CD14-positive monocyte (primary cell): ENCODE data around the gene CASTOR1. TPM values are rescaled to one million over a fixed set of nuclear protein-coding genes. Genes with fewer than 3 reads are reported as not detected.
A peak's percentile ranks its signal among the peaks of the same experiment; 100 is the strongest.

Experiments used
- DNase-seq, 3 donors: peaks; one replicate each; pipeline ENCODE4 v3.0.0-alpha.2; 2011 to 2022
- H2AFZ ChIP-seq: 2 replicates; pipeline ENCODE4 v1.6.0; 2012; ENCODE audit warnings: mild to moderate bottlenecking, low read depth, low read length, inconsistent platforms; ENCODE audit not compliant: insufficient read depth, poor library complexity, severe bottlenecking
- H3K27ac ChIP-seq, 2 donors: 1 replicate in 1 of 2; 2 replicates in 1 of 2; pipeline ENCODE4 v1.5.1; 2012 to 2013; ENCODE audit warnings: low read length in 2 of 2, control low read depth in 1 of 2, inconsistent platforms in 1 of 2, low read depth in 1 of 2, mild to moderate bottlenecking in 1 of 2
- H3K27me3 ChIP-seq, 2 donors: one replicate each; pipeline versions ENCODE4 v1.6.0 to v1.6.1; 2011 to 2013; ENCODE audit warnings: low read length in 2 of 2; ENCODE audit not compliant: control insufficient read depth in 2 of 2, insufficient read depth in 2 of 2
- H3K36me3 ChIP-seq, 2 donors: replicated peaks in 1 of 2; 1 replicate in 1 of 2; 2 replicates in 1 of 2; pipeline versions ENCODE4 v1.5.1 to v1.6.1; 2012 to 2013; ENCODE audit warnings: low read length in 2 of 2, control low read depth in 1 of 2, inconsistent platforms in 1 of 2, mild to moderate bottlenecking in 1 of 2; ENCODE audit not compliant: insufficient read depth in 2 of 2, control insufficient read depth in 1 of 2
- H3K4me1 ChIP-seq, 2 donors: 1 replicate in 1 of 2; 2 replicates in 1 of 2; pipeline versions ENCODE4 v1.5.1 to v1.6.1; 2012 to 2013; ENCODE audit warnings: low read length in 2 of 2, control low read depth in 1 of 2, inconsistent platforms in 1 of 2, mild to moderate bottlenecking in 1 of 2, moderate library complexity in 1 of 2; ENCODE audit not compliant: insufficient read depth in 2 of 2, control insufficient read depth in 1 of 2
- H3K4me2 ChIP-seq: replicated peaks from 2 replicates; pipeline ENCODE3; 2012; ENCODE audit warnings: low read length, moderate library complexity, mild to moderate bottlenecking; ENCODE audit not compliant: poor library complexity, severe bottlenecking; ENCODE audit errors: extremely low read depth
- H3K4me3 ChIP-seq, 3 experiments: fragments of 200-600 bp in 1 of 3; sonication (generic) in 1 of 3; replicated peaks in 1 of 3; 1 replicate in 2 of 3; 2 replicates in 1 of 3; pipeline ENCODE4 v1.5.1; 2011 to 2013; ENCODE audit warnings: low read length in 3 of 3, mild to moderate bottlenecking in 3 of 3, control low read depth in 2 of 3, low read depth in 2 of 3, inconsistent platforms in 1 of 3, moderate library complexity in 1 of 3
- H3K79me2 ChIP-seq: 2 replicates; pipeline ENCODE4 v1.6.0; 2012; ENCODE audit warnings: mild to moderate bottlenecking, control low read depth, inconsistent platforms, low read length, moderate library complexity; ENCODE audit not compliant: insufficient read depth
- H3K9ac ChIP-seq: 2 replicates; pipeline ENCODE4 v1.6.0; 2017; ENCODE audit warnings: low read length, mild to moderate bottlenecking; ENCODE audit not compliant: insufficient read depth, poor library complexity, severe bottlenecking
- H3K9me3 ChIP-seq, 2 donors: replicated peaks in 1 of 2; 1 replicate in 1 of 2; 2 replicates in 1 of 2; pipeline versions ENCODE4 v1.5.1 to v1.6.1; 2012 to 2013; ENCODE audit warnings: low read length in 2 of 2, control low read depth in 1 of 2; ENCODE audit not compliant: control insufficient read depth in 1 of 2, insufficient read depth in 1 of 2
- H4K20me1 ChIP-seq: 2 replicates; pipeline ENCODE4 v1.6.0; 2012; ENCODE audit warnings: mild to moderate bottlenecking, low read length, control low read depth, moderate library complexity; ENCODE audit not compliant: insufficient read depth
- H3K27ac Mint-ChIP-seq, 7 donors: one replicate each; pipeline ENCODE4 v1.8.0; 2020; ENCODE audit warnings: mild to moderate bottlenecking in 7 of 7, mixed read lengths in 7 of 7, moderate library complexity in 6 of 7, inconsistent platforms in 2 of 7
- H3K27me3 Mint-ChIP-seq, 3 donors: one replicate each; pipeline ENCODE4 v1.8.0; 2021 to 2022; ENCODE audit warnings: low read depth in 3 of 3, mild to moderate bottlenecking in 3 of 3, mixed read lengths in 3 of 3, moderate library complexity in 3 of 3, inconsistent platforms in 1 of 3
- H3K36me3 Mint-ChIP-seq, 2 donors: one replicate each; pipeline ENCODE4 v1.8.0; 2020; ENCODE audit warnings: mixed read lengths in 2 of 2, inconsistent platforms in 1 of 2, mild to moderate bottlenecking in 1 of 2
- H3K4me1 Mint-ChIP-seq: one replicate; pipeline ENCODE4 v1.8.0; 2020; ENCODE audit warnings: mild to moderate bottlenecking, mixed read lengths
- H3K4me3 Mint-ChIP-seq, 2 donors: one replicate each; pipeline ENCODE4 v1.8.0; 2020; ENCODE audit warnings: mild to moderate bottlenecking in 2 of 2, mixed read lengths in 2 of 2, moderate library complexity in 1 of 2
- H3K9me3 Mint-ChIP-seq, 7 donors: one replicate each; pipeline ENCODE4 v1.8.0; 2020 to 2022; ENCODE audit warnings: mixed read lengths in 7 of 7, mild to moderate bottlenecking in 6 of 7, moderate library complexity in 6 of 7, inconsistent platforms in 2 of 7
- CTCF ChIP-seq: fragments of 200-600 bp; IDR thresholded peaks from one replicate; pipeline ENCODE4 v1.8.0; 2022; ENCODE audit warnings: antibody characterized with exemption, mild to moderate bottlenecking
- WGBS: methylation state at CpG from one replicate; pipeline ENCODE4 v1.1.5; 2013; ENCODE audit warnings: missing lambda C conversion rate; ENCODE audit not compliant: insufficient coverage; 5-methylcytosine and 5-hydroxymethylcytosine counted together
- intact Hi-C, 2 donors: fragments of 100-400 bp; cut with micrococcal nuclease; formaldehyde crosslinking; loops; one replicate each; pipeline versions ENCODE4 v1.15.0 to v1.15.1; 2023
- polyA plus RNA-seq, 3 donors: library from polyadenylated mRNA; depleted of rRNA in 1 of 3; unstranded in 2 of 3; stranded (reverse) in 1 of 3; fragments of 300-500 nt in 2 of 3; fragments of >200 nt in 1 of 3; fragmentation: Illumina TruSeq in 2 of 3; gene quantifications; 1 replicate in 2 of 3; 2 replicates in 1 of 3; pipeline ENCODE4 v1.2.3, GENCODE V29; 2012 to 2021

The CASTOR1 gene
- polyA plus RNA-seq, 3 donors = 6.4 to 15.5 (median 6.5) TPM

GRCh38 chr22:30290342-30291057 is 1.2 kb upstream of the CASTOR1 start:
- H3K9me3 ChIP-seq = no peaks in the 10 kb centered on the region
- peaks cover 35 to 46% of the 10 kb centered on the region in 2 donors for H3K36me3 ChIP-seq
- H3K27ac ChIP-seq = peak overlapping the region; percentile 23 to 46
- H2AFZ ChIP-seq = peak overlapping the region; percentile 80
- no peak for DNase-seq
- H3K27me3 ChIP-seq = no peaks in the 10 kb centered on the region
- peak overlapping the region; percentile 90 for H3K4me2 ChIP-seq
- Mint-ChIP-seq H3K27me3 (peaks cover 0 to 2% (median 0%) of the 10 kb centered on the region in 3 donors), H3K36me3 (peaks cover 37 to 43% of the 10 kb centered on the region in 2 donors), H3K27ac (peak overlapping the region; percentile 26 to 90 (median 82)), H3K4me3 (peak overlapping the region in 1 of 2 donors; percentile 83), H3K4me1 (peaks cover 27% of the 10 kb centered on the region), H3K9me3 (peaks cover 0 to 4% (median 0%) of the 10 kb centered on the region in 7 donors)
- H3K9ac ChIP-seq = no peak overlapping the region
- no peaks in the 10 kb centered on the region for H3K79me2 ChIP-seq
- intact Hi-C loops = loop anchor here in 1 of 2 donors (5.0 kb wide), 1 partner anchor 37 kb away; the partner anchor contains the start of gene TBC1D10A
- peak overlapping the region in 1 of 3 experiments; percentile 82 for H3K4me3 ChIP-seq
- peaks cover 13% of the 10 kb centered on the region for H4K20me1 ChIP-seq
- peaks cover 23 to 40% of the 10 kb centered on the region in 2 donors for H3K4me1 ChIP-seq
- TF ChIP-seq CTCF = no peak
- WGBS = 54% methylated on average over 2 of the region's 3 CpGs

- peak overlapping the region; percentile 80 for H2AFZ ChIP-seq
- peaks cover 23 to 40% of the 10 kb centered on the region in 2 donors for H3K4me1 ChIP-seq
- no peaks in the 10 kb centered on the region for H3K27me3 ChIP-seq
- H3K36me3 ChIP-seq = peaks cover 30 to 41% of the 10 kb centered on the region in 2 donors
- peak overlapping the region; percentile 6 to 90 (median 82) for H3K27ac Mint-ChIP-seq
- peaks cover 0 to 4% (median 0%) of the 10 kb centered on the region in 7 donors for H3K9me3 Mint-ChIP-seq
- H4K20me1 ChIP-seq = peaks cover 7% of the 10 kb centered on the region
- intact Hi-C loops = loop anchor here (1.0 to 10.0 kb wide), 4 partner anchors 37 to 185 kb away; partner anchors contain the start of gene TBC1D10A (in 2 of the 2)
- TF ChIP-seq CTCF = no peak
- peaks cover 27% of the 10 kb centered on the region for H3K4me1 Mint-ChIP-seq
- peak overlapping the region; percentile 54 to 82 (median 62) for H3K4me3 ChIP-seq
- peak overlapping the region; percentile 83 to 86 for H3K4me3 Mint-ChIP-seq
- H3K9me3 ChIP-seq = no peaks in the 10 kb centered on the region
- H3K4me2 ChIP-seq = peak overlapping the region; percentile 90
- H3K36me3 Mint-ChIP-seq = peaks cover 33 to 38% of the 10 kb centered on the region in 2 donors
- 17% methylated on average over 11 of the region's 12 CpGs for WGBS
- H3K9ac ChIP-seq = peak overlapping the region; percentile 65
- peaks cover 0 to 2% (median 0%) of the 10 kb centered on the region in 3 donors for H3K27me3 Mint-ChIP-seq
- DNase-seq = no peak
- peak overlapping the region; percentile 23 to 43 for H3K27ac ChIP-seq
- H3K79me2 ChIP-seq = no peaks in the 10 kb centered on the region
Observed at GRCh38 chr22:30289980-30290313, 642 bp upstream of the CASTOR1 start.
